GM21528 (cell line): Measurements from ENCODE around the gene CCL4L2.
"Not testable (repeated sequence)": the region's sequence is repeated elsewhere in the genome, so short reads cannot be mapped to it uniquely, and the experiment has no call there.

ENCODE experiments used
- ATAC-seq: cut with Tn5 transposase; IDR thresholded peaks from one replicate; pipeline ENCODE4 v1.9.1; 2021; ENCODE audit warnings: mild to moderate bottlenecking, moderate library complexity; ENCODE audit not compliant: unreplicated experiment, low FRiP score

Gene CCL4L2

DNA sequence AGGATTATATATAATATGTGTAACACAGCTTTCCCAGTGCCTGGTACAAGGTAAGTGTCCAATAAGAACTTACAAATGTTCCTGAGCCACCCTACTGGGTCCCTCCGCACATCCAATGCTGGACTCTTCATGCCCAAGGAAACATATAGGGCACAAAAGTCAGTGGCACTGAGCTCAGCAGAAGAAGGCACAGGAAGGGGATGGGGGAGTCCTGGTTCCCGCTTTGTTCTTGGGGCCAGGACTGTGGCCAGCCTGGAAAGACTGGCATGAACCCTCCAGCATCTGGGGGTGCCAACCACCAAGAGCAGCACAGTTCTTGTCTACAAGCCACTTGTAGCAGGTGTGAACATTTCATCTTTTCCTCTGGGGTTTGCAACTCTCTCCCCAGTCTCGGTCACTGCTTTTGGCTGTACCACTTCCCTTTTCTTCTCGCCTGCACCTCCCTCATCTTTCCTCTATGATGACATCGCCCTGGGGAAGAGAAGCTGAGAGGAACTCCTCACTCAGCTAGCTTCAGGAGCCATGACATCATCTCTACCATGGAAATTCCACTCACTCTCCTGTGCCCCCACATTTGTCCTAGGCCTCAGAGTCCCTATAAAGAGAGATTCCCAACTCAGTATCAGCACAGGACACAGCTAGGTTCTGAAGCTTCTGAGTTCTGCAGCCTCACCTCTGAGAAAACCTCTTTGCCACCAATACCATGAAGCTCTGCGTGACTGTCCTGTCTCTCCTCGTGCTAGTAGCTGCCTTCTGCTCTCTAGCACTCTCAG is at the start of gene CCL4L2:
CCL4L2 (plus strand) TSS at position 625 of the 773 bp plus-strand sequence.
- ATAC-seq: peak; percentile 61

DNA sequence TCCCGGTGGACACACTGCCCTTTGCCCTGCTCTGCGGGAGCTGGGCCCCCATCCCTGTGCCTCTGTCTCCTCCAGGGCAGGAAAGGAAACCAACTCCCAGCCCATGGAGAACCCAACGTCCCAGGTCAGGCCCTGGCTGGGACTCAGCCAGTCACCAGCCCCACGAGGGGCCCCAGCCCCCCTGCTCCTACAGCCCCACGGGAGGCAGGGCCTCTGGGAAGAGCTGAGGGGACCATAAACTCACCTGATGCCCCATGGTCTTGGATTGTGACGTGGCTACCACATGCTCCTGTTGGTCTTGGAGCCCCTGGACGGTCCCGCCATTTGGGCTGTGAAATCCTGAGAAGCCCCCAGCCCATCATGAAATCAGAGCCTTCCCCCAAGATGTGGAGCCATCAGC is 42.0 kb upstream of the CCL4L2 start:
- not testable (repeated sequence) for ATAC-seq

DNA sequence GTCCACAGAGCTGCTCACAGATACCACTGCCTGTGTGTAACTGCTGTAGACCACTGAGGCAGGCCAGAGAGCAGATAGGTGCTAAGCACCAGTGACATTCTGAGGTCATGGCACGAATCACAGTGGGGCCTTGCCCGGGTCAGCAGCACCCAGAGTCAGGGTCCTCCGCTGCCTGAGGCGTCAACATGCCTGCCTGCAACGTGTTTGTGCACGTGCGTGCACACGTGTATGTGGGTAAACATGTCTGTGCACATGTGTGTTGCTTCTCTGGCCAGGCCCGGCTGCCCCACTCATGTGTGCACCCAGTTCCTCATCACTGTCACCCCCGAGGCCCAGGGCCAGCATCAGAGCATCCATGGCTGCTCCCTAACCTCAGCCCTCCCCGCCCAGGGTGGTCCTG is 34.3 kb upstream of the CCL4L2 start, which contains the start of gene TBC1D3B:
TBC1D3B (minus strand) TSS at position 101 of the 400 bp plus-strand sequence. CDS start 1,586 bp downstream, outside the sequence.
- not testable (repeated sequence) for ATAC-seq

DNA sequence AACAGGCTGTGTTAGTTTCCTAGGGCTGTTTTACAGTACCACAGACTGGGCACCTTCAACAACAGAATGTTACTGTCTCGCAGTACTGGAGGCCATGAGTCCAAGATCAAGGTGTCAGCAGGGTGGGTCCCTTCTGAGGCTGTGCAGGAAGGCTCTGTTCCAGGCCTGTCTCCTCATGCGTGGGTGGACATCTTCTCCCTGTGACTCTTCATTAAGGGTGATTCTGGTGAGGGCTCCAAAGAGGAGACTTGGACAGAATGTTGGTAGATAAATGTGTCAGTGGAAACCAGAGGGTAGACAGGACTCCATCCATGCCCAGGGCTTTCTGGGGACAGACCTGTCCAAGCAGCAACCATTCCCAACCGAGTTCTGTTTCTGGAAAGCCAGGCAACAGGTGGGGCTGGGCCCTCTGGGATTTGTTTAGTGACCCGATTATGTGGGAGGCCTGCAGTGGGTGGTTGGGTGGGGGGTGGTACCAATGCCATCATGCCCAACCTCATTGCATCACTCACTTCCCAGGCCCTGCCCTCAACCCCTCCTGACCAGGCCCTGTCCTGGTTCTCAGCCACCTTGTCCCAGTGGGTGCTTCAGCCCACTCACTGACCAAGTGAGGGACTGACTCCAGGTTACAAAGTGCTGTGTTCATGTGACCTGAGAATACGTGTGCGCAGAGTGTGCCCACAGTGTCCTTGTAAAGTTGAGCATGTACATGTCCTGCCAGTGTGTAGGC is 29.3 kb upstream of the CCL4L2 start:
- ATAC-seq: not testable (repeated sequence)

DNA sequence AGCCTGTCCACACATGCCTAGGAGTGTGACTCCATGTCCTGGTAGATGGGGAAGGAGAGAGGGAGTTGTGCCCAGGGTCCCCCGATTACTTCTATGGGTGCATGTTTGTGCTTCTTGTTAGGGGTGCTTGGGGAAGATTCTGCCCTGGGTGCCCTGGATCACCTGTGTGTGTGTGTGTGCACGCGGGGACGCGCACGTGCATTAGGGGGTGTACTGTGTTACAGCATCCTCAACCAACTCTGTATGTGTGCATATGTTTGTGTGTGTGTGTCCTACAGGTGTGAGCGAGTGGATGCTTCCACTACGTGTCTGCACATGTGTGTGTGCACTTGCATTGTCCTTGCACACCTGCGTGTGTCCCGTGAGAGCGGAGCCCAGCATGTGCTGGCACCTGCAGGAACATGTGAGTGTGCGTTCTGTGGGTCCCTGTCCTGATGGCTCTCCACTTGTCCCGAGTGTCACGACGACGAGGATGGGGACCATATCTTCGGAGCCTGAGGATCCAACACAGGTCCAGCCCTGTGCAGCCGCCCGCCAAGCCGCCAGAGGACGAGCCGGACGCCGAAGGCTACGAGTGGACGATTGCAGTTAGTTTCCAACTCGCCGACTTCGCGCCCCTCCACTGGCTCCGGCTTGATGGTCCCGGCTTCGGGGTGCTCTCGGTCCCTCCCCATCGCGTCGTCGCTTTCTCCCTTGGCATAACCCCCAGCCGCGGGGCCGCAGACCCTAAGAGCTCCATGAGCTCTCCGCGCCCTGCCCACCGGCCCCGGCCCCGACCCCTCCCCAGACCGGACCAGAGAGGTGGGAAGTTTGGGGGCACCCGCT is 28.5 kb upstream of the CCL4L2 start:
- no peak for ATAC-seq

DNA sequence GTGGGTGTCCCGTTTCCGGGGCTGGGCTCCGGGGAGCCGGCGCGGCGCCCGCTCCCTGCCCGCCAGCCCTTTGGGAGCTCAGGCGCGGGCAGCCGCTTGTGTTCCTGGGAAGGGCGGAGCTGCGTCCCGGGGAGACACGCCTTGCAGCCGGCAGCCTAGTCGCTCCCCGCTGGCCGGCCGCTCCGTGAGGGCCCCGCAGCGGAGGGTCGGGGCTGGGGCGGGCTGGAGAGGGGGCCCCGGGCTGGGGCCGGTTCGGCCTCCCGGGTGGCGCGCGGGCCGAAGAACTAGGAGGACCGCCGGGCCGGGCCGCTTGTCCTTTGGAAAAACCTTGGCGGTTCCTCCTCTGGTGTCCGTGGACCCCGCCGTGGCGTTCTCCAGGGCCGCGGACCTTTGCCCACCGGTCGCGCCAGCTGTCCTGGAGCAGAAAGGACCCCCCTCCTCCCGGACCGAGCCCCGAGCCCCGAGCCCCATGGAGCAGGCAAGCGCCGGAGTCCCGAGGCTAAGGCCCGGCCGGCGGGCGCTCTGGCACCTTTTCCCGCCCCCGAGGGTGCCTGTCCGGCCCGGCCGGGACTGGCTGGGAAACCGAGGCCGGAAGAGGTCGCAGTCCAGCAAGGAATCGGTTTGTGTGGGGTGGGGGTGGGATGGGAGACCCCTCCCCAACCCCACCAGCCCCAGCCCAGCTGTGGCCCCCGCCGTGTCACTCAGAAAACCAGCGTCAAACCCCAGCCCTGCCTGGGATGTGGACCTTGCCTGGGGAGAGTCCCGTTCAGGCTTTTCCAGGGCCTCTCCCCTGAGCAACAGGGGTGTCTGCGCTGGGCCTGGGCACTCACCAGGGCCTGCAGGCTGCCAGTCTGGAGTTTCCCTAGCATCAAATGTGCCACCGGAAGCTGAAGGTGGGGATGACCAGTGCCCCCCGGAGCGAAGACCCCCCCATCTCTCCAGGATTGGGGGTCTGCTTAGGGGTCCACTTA is 27.6 kb upstream of the CCL4L2 start:
- no peak for ATAC-seq

DNA sequence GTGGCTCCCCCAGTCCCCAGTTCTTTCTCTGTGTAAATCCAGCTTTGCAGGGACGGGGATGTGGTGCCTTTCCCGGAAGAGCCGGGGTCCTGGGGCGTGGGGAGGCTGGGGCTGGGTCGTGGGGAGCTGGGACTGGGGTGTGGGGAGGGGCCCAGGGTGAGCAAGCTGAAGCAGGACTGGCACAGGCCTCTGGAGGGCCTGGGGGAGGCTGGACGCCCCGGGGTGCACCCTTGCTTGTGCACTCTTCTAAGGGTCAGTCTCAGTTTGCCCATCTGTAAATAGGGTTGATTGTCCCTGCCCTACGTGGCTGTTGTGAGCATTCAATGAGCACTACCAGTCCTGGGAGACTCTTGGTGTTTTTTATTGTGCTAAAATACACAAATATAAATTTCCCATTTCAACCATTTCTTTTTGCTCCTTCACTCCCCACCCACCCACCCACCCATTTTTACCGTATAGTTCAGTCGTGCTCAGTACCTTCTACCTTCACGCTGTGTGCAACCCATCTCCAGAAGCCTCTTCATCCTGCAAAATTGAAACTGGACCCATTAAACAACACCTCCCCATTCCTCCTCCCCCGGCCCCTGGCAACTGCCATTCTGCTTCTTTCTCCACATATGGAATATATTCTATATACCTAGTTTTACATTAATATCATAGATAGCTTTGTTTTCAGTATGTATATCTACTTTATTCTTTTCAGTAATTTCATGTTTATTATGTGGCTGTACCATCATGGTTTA is 26.7 kb upstream of the CCL4L2 start:
- no peak for ATAC-seq

DNA sequence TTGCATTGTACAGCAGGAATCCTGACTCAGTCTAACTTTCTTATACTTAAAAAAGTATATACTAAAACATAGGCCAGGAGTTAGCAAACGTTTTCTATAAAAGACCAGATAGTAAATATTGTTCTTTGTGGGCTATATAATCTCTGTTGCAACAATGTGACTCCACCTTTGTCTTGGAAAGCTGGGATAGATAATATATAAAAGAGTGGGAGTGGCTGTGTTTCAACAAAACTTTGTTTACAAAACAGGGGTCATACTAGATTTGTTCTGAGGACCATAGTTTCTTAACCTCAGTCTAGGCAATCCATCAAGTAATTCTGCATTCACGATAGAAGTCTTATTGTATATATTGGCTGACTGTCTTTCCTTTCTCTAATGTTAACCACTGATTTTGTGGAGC is 25.4 kb upstream of the CCL4L2 start:
- no peak for ATAC-seq

DNA sequence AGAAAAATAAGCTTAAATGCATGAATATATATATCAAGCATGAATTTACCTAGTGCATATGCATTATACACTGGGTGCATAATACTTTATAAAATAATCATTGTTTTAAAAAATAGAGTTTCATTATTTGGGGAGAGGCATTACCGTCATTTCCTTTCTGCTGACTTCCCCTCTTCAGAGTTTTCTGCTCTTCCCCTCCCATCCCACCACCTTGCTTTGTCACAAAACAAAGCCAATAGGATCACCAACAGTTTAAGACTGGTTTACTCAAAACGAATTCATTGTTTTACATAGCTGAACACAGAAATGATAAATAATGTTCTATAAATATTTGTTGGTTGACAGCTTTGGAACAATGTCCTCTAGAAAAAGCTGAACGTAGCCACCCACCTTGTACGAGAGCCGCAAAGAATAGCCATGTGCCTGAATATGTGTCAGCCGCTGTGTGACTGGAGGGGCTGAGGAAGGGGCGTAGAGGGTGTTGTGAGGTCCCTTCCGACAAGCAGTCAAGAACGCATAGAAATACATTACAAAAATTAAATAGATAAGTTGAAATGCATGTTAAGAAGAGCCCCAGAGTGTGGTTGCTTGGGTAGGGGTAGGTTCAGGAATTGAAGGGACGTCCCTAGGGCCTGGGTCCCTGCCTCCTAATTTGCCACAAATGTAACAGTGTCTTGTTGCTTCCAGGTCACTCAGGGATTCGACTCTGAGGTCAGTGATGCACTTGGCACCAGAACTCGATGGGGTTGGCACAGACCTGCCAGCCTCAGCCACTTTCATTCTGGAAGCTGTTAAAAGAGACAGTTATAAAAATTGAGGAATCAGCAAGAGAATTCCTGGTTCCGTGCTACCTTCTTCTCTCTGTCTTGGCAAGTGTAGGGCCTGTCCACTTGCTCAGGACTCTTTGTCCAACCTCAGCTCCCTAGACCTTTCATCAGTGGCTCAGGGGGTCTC is 23.8 kb upstream of the CCL4L2 start:
- ATAC-seq: not testable (repeated sequence)

DNA sequence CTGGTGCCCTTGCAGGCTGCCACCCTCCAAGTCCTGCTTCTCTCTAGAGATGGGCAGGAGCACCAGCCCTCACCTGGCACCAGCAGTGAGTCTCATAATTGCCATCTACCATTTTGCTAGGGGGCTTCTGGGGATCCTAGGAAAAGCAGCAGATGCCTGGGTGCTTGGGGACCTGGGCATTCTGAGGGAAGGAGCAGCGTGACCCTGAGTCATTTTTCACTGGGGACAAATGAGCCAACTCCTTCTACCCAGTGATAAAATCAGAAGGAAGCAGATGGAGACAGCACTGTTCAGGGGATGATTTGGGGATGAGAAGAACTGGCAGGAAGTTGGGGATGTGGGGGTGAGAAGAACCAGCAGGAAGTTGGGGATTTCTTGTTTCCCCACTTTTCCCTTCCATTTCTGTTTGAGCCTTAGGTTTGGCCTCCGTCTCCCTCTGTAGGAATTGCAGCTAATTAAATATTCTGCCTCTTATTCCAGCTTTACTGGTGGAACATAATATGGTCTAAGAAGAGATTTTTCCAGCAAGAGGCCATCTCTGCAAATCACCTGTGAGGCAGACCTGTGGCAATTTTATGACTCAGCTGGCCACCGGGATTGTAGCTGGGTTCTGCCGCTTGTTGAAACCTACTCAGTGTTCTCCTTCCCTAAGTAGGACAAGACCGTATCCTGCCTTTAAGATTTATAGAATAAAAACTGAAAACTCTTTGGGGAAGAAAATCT is 22.8 kb upstream of the CCL4L2 start:
- not testable (repeated sequence) for ATAC-seq

DNA sequence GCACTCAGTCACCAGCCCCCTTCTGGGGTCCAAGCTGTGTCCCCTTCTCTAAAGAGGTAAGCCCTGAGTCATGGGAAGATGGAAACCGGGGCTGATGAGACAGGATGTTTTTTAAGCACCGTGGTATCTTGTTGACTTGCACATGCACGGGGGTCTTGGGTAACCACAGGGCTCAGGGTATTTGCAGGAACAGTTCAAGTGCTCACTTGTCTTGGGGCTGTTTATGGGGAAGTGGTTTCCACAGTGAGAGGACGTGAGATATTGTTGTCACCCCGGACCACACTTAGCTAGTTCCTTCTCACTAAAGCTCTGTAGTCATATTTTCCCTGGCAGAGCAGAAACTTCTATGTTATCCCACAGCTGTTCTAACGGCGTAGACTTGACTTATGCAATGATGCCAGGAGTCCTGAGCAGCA is 22.0 kb upstream of the CCL4L2 start:
- no peak for ATAC-seq

DNA sequence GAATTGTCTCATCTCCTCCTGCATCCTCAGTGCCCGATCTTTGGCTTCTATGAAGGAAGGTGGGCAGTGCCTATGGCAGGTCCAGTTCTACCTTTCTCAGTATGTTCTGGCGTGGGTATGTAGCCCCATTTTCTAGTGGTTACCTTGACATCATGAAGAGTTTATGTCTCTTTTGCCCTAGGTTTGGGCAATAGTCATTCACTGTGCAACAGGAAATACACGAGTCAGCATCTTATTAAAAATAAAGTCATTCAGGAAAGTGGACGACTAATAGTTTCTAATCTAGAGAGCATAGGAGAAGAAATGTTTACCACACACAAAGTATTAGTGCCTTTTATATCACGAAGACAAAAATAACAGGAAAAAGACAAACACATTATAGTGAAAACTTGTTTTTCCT is 20.9 kb upstream of the CCL4L2 start:
- not testable (repeated sequence) for ATAC-seq

DNA sequence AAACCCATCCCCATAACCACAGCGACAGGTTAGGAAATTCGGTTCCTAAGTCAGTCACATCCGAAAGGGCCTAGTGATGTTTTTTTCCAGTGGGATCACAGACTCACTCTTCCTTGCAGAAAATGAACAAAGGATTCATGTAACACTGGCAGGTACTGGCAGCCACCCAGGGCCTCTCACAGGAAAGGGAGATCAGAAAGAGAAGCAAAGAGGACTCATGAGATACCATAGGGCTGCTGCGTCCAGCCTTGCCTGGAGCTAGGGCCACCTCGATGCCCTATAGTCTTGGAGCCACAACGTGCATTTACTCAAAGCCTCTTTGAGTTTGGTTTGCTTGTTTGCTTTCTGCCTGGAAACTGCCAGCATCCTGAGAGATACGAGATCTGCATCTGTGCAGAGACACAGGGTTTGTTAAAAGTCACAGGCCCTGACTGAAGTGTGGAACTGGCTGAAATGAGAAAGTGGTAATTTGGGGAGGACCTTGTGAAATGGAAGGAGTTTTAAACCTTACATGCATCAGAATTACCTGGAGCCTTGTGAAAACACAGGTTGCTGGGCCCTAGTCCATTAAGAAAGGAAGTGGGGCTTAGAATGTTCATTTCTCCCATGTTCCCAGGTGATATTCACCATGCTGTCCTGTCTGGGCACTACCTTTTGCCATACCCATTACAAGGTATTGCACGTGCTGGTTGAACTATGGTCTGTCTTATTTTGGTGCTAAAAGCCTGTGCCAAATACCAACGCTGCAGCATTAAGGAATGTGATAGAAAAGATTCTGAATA is 20.1 kb upstream of the CCL4L2 start:
- not testable (repeated sequence) for ATAC-seq

DNA sequence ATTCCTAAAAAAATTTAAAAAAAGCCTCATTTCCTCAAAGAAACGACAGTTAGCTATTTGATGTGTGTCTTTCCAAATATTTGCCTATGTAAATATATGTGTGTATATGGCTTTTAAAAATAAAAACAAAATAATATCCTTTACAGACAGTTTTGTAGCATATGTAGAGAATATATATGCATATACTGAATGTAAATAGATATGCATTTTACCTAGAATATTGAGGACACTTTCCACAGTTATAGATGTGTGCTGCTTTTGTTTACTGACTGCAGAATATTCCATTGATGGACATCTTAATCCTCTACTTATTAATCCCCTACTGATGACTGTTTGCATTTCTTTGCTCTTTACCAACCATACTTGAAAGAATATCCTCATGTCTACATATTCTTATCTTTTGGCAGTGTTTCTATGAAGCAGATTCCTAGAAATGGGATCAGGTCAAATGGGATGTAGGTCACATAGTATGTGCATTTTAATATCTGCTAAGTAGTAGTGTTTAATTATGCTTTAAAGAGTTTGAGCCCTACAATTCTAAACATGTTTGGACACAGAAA is 17.6 kb upstream of the CCL4L2 start:
- no peak for ATAC-seq

DNA sequence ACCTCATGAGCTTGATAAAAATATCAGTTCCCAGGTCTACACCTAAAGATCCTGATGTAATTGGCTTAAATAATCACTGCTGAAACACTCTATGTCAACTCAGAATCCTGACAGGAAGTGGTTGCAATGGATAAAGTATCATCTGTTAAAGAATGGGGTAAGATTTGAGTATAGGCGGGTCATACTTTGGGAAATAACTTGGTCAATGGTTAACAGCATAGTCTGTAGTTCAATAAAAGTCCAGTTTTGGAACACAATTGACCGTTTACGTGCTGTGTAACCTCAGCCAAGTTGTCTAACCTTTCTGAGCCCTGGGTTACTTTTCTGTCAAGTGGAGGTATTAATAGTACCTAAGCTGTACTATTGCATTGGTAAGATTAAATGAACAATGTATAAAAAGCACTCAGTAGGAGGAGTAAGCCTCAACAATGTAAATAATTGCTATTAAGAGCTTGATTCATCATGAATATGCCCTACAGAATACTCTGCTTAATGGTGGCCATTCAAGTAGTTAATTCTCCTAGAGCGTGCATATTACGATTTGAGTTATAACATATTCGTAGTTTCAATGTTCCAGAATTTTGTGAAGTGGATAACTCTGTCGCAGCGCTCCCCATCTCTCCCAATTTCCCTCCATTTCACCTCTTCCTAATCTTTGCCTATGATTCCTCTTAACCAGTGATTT is 16.6 kb upstream of the CCL4L2 start:
- not testable (repeated sequence) for ATAC-seq
